GM23338 (cell line): Measurements from ENCODE around the gene PSMD2. TPM values are rescaled to one million over a fixed set of nuclear protein-coding genes. Genes with fewer than 3 reads are reported as not detected.

Experiments
- ATAC-seq: fragments of 200-7000 bp; cut with Tn5 transposase; 3 replicates; pipeline ENCODE4 v1.9.1; 2020
- DNase-seq: peaks from one replicate; pipeline ENCODE4 v3.0.0-alpha.2; 2015; ENCODE audit warnings: low spot score
- H2AFZ ChIP-seq: fragments of 200-600 bp; sonication (generic); 2 replicates; pipeline ENCODE4 v1.8.0; 2016; ENCODE audit warnings: antibody characterized with exemption, mild to moderate bottlenecking, moderate library complexity
- H3F3A ChIP-seq: fragments of 200-600 bp; sonication (generic); replicated peaks from 2 replicates; pipeline ENCODE4 v1.8.0; 2017; ENCODE audit warnings: antibody characterized with exemption, mixed run types, low read depth
- H3K27ac ChIP-seq: fragments of 200-600 bp; sonication (generic); 2 replicates; pipeline ENCODE4 v1.6.1; 2016; ENCODE audit warnings: low read depth
- H3K27me3 ChIP-seq: fragments of 200-600 bp; sonication (generic); 2 replicates; pipeline ENCODE4 v1.8.0; 2016; ENCODE audit warnings: mild to moderate bottlenecking, mixed run types, moderate library complexity; ENCODE audit not compliant: insufficient read depth
- H3K36me3 ChIP-seq: fragments of 200-600 bp; sonication (generic); 2 replicates; pipeline ENCODE4 v1.8.0; 2016; ENCODE audit warnings: mild to moderate bottlenecking; ENCODE audit not compliant: insufficient read depth
- H3K4me1 ChIP-seq: fragments of 200-600 bp; sonication (generic); 2 replicates; pipeline ENCODE4 v1.8.0; 2016; ENCODE audit warnings: mild to moderate bottlenecking, moderate library complexity; ENCODE audit not compliant: insufficient read depth
- H3K4me2 ChIP-seq: fragments of 200-600 bp; sonication (generic); 2 replicates; pipeline ENCODE4 v1.7.1; 2017; ENCODE audit warnings: mixed run types
- H3K4me3 ChIP-seq: fragments of 200-600 bp; sonication (generic); 2 replicates; pipeline ENCODE4 v1.6.1; 2016; ENCODE audit warnings: mixed run types
- H3K79me2 ChIP-seq: fragments of 200-600 bp; sonication (generic); replicated peaks from 2 replicates; pipeline ENCODE4 v1.8.0; 2017; ENCODE audit warnings: mild to moderate bottlenecking; ENCODE audit not compliant: insufficient read depth
- H3K9me2 ChIP-seq: fragments of 200-600 bp; sonication (generic); 2 replicates; pipeline ENCODE4 v1.8.0; 2017; ENCODE audit not compliant: insufficient read depth
- H4K20me1 ChIP-seq: fragments of 200-600 bp; sonication (generic); replicated peaks from 2 replicates; pipeline ENCODE4 v1.8.0; 2017; ENCODE audit warnings: mild to moderate bottlenecking; ENCODE audit not compliant: insufficient read depth
- H3K27ac Mint-ChIP-seq: 2 replicates; pipeline ENCODE4 v1.8.0; 2020; ENCODE audit warnings: inconsistent platforms, mild to moderate bottlenecking, moderate library complexity, mixed read lengths
- H3K27me3 Mint-ChIP-seq: 3 replicates; pipeline ENCODE4 v1.8.0; 2022; ENCODE audit warnings: low read depth, mild to moderate bottlenecking, moderate library complexity, mixed read lengths, inconsistent platforms; ENCODE audit not compliant: insufficient read depth, poor library complexity
- H3K36me3 Mint-ChIP-seq: 3 replicates; pipeline ENCODE4 v1.8.0; 2021; ENCODE audit warnings: low read depth, mild to moderate bottlenecking, inconsistent platforms, moderate library complexity, mixed read lengths
- H3K4me1 Mint-ChIP-seq: 3 replicates; pipeline ENCODE4 v1.8.0; 2020; ENCODE audit warnings: mild to moderate bottlenecking, inconsistent platforms, mixed read lengths
- H3K4me3 Mint-ChIP-seq: 3 replicates; pipeline ENCODE4 v1.8.0; 2021; ENCODE audit warnings: moderate library complexity, mild to moderate bottlenecking, inconsistent platforms, mixed read lengths
- H3K9me3 Mint-ChIP-seq: 3 replicates; pipeline ENCODE4 v1.8.0; 2020; ENCODE audit warnings: moderate library complexity, mild to moderate bottlenecking, inconsistent platforms, mixed read lengths
- CREB1 ChIP-seq: fragments of 250-450 bp; sonication (Bioruptor Pico); IDR thresholded peaks from 2 replicates; pipeline ENCODE4 v1.5.0; 2020; ENCODE audit warnings: low read depth, mild to moderate bottlenecking, moderate library complexity
- JUNB ChIP-seq: IDR thresholded peaks from one replicate; pipeline ENCODE4 v1.6.1; 2016; ENCODE audit warnings: antibody characterized with exemption; ENCODE audit not compliant: unreplicated experiment
- STAT1 ChIP-seq: IDR thresholded peaks from one replicate; pipeline ENCODE4 v1.6.1; 2016; ENCODE audit warnings: antibody characterized with exemption; ENCODE audit not compliant: unreplicated experiment
- polyA plus RNA-seq: library from polyadenylated mRNA; unstranded; fragments of >200 nt; fragmentation: Nextera tagmentation; extraction: Ambion mirVana; gene quantifications from 2 replicates; pipeline ENCODE4 v1.2.1, GENCODE V29; 2016
- total RNA-seq: library from RNA; depleted of rRNA; stranded (reverse); fragments of >200 nt; shearing (Covaris generic); gene quantifications from 2 replicates; pipeline ENCODE4 v1.2.3, GENCODE V29; 2014
- TF ChIP-seq, protein P1 (sequence below): IDR thresholded peaks from 2 replicates; pipeline ENCODE4 v1.6.1; 2016; ENCODE audit warnings: antibody characterized with exemption
- TF ChIP-seq, protein P2 (sequence below): fragments of 250-450 bp; sonication (Bioruptor Pico); IDR thresholded peaks from 2 replicates; pipeline ENCODE4 v1.5.0; 2020; ENCODE audit warnings: mild to moderate bottlenecking, moderate library complexity

PSMD2 gene
- total and polyA plus RNA-seq, 2 experiments from 2014 or later = 117 to 507 TPM

DNA sequence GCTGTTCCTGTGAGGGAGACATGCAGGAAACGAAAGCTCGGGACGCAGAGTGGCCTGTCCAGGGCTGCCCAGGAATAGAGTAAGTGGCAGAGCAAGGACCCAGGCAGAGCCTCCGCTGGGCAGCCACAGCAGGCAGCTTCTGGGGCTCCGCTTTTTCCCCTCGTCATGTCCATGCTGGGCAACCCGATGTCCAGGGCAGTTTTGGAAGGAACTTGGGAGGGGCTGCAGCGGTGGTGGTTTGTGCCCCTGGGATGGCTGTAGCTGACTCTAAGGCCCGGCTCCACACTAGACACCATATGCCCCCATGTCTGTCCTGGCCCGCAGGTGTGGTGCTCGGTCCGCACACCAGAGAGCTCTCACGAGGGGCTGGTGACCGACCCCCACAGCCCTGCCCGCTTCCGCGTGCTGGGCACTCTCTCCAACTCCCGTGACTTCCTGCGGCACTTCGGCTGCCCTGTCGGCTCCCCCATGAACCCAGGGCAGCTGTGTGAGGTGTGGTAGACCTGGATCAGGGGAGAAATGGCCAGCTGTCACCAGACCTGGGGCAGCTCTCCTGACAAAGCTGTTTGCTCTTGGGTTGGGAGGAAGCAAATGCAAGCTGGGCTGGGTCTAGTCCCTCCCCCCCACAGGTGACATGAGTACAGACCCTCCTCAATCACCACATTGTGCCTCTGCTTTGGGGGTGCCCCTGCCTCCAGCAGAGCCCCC, 7.1 kb upstream of the PSMD2 start (continued):
- TF ChIP-seq, protein P1, sequence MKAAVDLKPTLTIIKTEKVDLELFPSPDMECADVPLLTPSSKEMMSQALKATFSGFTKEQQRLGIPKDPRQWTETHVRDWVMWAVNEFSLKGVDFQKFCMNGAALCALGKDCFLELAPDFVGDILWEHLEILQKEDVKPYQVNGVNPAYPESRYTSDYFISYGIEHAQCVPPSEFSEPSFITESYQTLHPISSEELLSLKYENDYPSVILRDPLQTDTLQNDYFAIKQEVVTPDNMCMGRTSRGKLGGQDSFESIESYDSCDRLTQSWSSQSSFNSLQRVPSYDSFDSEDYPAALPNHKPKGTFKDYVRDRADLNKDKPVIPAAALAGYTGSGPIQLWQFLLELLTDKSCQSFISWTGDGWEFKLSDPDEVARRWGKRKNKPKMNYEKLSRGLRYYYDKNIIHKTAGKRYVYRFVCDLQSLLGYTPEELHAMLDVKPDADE = no peak
- TF ChIP-seq CREB1 (no peak), JUNB (no peak)
- TF ChIP-seq, protein P2, sequence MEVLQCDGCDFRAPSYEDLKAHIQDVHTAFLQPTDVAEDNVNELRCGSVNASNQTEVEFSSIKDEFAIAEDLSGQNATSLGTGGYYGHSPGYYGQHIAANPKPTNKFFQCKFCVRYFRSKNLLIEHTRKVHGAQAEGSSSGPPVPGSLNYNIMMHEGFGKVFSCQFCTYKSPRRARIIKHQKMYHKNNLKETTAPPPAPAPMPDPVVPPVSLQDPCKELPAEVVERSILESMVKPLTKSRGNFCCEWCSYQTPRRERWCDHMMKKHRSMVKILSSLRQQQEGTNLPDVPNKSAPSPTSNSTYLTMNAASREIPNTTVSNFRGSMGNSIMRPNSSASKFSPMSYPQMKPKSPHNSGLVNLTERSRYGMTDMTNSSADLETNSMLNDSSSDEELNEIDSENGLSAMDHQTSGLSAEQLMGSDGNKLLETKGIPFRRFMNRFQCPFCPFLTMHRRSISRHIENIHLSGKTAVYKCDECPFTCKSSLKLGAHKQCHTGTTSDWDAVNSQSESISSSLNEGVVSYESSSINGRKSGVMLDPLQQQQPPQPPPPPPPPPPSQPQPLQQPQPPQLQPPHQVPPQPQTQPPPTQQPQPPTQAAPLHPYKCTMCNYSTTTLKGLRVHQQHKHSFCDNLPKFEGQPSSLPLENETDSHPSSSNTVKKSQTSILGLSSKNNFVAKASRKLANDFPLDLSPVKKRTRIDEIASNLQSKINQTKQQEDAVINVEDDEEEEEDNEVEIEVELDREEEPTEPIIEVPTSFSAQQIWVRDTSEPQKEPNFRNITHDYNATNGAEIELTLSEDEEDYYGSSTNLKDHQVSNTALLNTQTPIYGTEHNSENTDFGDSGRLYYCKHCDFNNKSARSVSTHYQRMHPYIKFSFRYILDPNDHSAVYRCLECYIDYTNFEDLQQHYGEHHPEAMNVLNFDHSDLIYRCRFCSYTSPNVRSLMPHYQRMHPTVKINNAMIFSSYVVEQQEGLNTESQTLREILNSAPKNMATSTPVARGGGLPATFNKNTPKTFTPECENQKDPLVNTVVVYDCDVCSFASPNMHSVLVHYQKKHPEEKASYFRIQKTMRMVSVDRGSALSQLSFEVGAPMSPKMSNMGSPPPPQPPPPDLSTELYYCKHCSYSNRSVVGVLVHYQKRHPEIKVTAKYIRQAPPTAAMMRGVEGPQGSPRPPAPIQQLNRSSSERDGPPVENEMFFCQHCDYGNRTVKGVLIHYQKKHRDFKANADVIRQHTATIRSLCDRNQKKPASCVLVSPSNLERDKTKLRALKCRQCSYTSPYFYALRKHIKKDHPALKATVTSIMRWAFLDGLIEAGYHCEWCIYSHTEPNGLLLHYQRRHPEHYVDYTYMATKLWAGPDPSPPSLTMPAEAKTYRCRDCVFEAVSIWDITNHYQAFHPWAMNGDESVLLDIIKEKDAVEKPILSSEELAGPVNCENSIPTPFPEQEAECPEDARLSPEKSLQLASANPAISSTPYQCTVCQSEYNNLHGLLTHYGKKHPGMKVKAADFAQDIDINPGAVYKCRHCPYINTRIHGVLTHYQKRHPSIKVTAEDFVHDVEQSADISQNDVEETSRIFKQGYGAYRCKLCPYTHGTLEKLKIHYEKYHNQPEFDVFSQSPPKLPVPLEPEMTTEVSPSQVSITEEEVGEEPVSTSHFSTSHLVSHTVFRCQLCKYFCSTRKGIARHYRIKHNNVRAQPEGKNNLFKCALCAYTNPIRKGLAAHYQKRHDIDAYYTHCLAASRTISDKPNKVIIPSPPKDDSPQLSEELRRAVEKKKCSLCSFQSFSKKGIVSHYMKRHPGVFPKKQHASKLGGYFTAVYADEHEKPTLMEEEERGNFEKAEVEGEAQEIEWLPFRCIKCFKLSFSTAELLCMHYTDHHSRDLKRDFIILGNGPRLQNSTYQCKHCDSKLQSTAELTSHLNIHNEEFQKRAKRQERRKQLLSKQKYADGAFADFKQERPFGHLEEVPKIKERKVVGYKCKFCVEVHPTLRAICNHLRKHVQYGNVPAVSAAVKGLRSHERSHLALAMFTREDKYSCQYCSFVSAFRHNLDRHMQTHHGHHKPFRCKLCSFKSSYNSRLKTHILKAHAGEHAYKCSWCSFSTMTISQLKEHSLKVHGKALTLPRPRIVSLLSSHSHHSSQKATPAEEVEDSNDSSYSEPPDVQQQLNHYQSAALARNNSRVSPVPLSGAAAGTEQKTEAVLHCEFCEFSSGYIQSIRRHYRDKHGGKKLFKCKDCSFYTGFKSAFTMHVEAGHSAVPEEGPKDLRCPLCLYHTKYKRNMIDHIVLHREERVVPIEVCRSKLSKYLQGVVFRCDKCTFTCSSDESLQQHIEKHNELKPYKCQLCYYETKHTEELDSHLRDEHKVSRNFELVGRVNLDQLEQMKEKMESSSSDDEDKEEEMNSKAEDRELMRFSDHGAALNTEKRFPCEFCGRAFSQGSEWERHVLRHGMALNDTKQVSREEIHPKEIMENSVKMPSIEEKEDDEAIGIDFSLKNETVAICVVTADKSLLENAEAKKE (CRISPR knock-in tag) = no peak

DNA sequence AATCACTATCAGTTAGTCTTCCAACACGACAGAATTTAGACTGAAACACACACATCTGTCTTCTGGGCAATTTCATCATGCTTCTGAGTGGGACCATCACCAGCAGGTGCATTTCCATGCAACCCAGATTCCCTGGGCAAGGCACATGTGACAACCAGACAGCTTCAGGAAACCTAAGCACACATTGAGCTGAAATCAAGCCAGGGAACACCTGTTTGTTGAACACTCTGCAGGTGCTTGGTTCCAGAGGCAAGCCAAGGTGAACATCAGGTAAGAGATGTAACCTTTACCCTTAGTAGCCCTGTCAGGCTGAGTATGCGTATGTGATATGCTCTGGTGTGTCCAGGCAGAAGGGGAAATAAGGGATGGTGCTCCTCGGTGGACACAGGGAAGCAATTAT, 3.3 kb upstream of the PSMD2 start:
- Mint-ChIP-seq H3K4me1 (peaks cover 9% of the 10 kb centered on the region), H3K27me3 (peaks cover 13% of the 10 kb centered on the region), H3K36me3 (peaks cover 14% of the 10 kb centered on the region), H3K27ac (no peak overlapping the region; the same call in 1 of the 2 replicates), H3K4me3 (no peak overlapping the region), H3K9me3 (no peaks in the 10 kb centered on the region)
- no peak for ATAC-seq
- no peak overlapping the region for H3K4me2 ChIP-seq
- no peaks in the 10 kb centered on the region for H3K27me3 ChIP-seq
- no peak overlapping the region for H3K4me3 ChIP-seq
- peaks cover 7% of the 10 kb centered on the region for H4K20me1 ChIP-seq
- TF ChIP-seq STAT1 = no peak
- H3K79me2 ChIP-seq = peaks cover 15% of the 10 kb centered on the region
- no peak overlapping the region for H3K27ac ChIP-seq
- peaks cover 7% of the 10 kb centered on the region; the same call in 1 of the 2 replicates for H3K4me1 ChIP-seq
- no peak overlapping the region for H2AFZ ChIP-seq
- H3K36me3 ChIP-seq = peaks cover 5% of the 10 kb centered on the region
- H3K9me2 ChIP-seq = no peaks in the 10 kb centered on the region
- H3F3A ChIP-seq = peaks cover 2% of the 10 kb centered on the region; the same call in 1 of the 2 replicates
- DNase-seq = no peak
